ENCODE data around the gene LY9.

Gene LY9

DNA sequence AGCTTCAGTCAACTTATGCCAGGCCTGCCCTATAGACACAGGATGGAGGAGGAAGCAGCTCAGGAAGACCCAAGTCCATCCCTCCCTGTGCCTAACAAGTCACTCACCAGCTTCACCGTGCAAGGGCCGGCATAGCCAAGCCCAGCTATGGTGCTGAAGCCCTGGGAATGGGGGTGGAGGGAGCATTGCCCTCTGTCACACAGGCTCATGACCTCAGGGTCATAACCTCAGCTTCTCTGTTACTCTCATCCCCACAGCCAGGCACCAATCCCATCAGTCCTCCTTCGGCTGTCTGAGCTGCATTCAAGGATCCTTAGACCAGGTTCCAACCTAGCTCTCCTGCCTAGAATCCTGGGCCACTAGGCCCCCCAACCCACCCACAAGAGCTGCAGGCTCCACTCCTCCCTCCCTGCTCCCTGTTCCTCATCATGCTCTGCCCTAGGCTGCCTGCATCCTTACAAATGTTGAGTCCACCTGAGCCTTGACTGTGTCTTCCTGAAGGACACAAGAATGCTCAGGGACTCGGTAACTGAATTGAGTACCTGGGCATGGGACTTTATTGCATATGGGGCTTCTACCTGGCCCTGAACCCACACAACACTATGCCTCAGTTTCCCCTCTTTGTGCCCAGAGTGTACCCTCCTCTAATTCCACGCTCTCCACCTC, 65.0 kb downstream of the LY9 start:
- H3K27ac ChIP-seq: no peak overlapping the region
- TF ChIP-seq, protein P1, sequence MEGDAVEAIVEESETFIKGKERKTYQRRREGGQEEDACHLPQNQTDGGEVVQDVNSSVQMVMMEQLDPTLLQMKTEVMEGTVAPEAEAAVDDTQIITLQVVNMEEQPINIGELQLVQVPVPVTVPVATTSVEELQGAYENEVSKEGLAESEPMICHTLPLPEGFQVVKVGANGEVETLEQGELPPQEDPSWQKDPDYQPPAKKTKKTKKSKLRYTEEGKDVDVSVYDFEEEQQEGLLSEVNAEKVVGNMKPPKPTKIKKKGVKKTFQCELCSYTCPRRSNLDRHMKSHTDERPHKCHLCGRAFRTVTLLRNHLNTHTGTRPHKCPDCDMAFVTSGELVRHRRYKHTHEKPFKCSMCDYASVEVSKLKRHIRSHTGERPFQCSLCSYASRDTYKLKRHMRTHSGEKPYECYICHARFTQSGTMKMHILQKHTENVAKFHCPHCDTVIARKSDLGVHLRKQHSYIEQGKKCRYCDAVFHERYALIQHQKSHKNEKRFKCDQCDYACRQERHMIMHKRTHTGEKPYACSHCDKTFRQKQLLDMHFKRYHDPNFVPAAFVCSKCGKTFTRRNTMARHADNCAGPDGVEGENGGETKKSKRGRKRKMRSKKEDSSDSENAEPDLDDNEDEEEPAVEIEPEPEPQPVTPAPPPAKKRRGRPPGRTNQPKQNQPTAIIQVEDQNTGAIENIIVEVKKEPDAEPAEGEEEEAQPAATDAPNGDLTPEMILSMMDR (IDR thresholded peaks at IDR 0.05): no peak
- TF ChIP-seq ZFX (IDR thresholded peaks at IDR 0.05; ENCODE audit: borderline replicate concordance): no peak

DNA sequence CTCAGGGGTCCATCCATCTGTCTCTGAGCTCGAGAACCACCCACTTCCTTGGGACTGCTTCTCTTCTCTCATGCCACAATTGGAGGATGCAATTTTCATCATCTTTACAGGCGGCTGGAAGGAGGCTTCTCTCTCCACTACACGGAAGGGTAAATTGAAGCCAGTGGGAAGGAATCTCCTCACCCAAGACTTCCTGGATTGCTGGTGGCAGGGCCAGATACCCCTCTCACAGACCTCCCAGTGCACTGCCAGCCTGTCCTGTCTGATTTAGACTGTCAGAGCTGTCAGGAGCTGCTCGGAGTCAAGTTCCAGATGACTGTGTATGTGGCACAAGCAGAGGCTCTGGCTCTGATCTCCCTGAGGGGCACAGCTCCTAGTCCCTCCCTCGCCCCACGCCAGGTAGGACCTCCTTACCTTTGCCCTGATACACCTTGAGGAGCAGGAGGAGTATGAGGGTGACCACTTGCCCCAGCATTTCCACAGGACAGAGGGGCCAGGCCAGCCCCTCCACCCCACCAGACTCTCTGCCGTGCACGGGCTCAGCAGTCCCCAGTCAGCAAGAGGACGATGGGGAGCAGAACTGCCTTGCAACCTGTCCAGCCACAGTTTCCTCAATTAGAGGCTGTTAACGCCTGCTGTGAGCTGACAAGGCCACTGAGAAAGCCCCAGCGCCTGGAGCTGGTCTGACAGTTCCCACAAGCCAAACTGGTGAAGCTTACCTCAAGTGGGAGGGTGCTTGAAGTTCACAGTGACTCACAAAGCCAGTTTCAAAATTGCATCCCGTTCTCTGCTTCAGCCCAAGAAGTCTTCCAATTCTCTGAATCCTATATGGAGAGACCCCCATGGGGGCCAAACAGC, 66.5 kb downstream of the LY9 start, which contains the start of gene CD244:
Gene CD244, minus strand, starts transcription at position 685 of the 858 bp plus-strand sequence. Its CDS starts 210 bp downstream, at position 475.
- TF ChIP-seq ZFX (IDR thresholded peaks at IDR 0.05; ENCODE audit: borderline replicate concordance): no peak
- TF ChIP-seq, protein P1 (IDR thresholded peaks at IDR 0.05): no peak
- H3K27ac ChIP-seq: no peak within 1 kb of the TSS

GRCh38 chr1:160863061-160863773, 67.2 kb downstream of the LY9 start:
- no peak overlapping the region for H3K27ac ChIP-seq
- no peak for TF ChIP-seq ZFX (IDR thresholded peaks at IDR 0.05; ENCODE audit: borderline replicate concordance)
- TF ChIP-seq, protein P1 (IDR thresholded peaks at IDR 0.05): no peak

DNA sequence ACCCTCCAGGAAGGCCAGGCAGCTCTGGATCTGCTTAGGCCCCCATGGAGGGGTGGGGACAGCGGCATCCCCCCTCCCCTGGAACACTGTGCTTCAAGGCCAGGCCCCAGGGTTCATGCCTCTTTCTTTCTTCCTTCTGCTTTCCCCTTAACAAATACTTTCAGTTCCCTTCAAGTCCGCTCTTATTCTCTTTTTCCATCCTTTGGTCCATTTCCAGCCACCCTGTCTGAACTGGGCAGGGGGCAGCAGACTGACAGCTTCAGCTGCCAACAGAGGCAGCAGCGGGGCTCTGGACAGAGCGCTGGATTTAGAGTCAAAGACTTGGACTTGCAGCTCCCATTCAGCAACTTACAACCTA, 67.8 kb downstream of the LY9 start:
- TF ChIP-seq, protein P1 (IDR thresholded peaks at IDR 0.05): no peak
- TF ChIP-seq ZFX (IDR thresholded peaks at IDR 0.05; ENCODE audit: borderline replicate concordance): no peak
- no peak overlapping the region for H3K27ac ChIP-seq

DNA sequence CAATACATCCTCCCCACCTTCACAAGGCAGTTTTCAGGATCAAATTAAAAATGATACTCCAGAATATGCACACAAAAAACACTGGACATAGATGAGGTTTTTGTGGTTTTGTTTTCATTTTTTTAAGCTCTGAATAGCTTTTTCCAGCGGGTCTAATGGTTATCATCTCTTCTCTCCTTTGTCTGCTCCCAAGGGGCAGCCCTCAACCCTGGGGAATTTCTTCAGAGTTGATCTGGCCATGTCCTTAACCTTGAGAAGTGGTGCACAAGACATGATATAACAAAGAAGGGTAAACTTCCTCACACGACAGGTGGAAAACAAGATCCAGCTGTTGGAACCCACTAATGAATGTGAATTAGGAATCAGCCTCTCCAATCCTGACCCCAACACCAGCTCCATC, 68.2 kb downstream of the LY9 start:
- no peak overlapping the region for H3K27ac ChIP-seq
- no peak for TF ChIP-seq ZFX (IDR thresholded peaks at IDR 0.05; ENCODE audit: borderline replicate concordance)
- TF ChIP-seq, protein P1 (IDR thresholded peaks at IDR 0.05): no peak

DNA sequence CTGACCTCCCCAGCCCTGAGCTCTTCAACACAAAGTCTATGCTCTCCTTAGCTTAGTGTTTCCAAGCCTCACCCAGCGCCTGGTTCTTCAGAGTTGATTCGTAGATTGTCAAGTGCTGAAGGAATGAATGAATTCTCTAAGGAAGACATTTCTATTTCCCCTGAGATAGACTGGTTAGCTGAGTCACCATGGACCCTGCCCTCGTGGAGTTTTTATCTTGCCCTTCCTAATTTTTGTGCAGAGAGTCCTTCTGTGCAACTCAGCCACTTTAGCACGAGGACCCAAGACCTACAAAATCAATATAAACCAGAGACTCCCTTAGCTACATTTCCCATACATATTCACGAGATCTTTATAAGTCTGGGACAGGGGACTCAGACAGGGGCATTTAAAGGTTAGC, 69.4 kb downstream of the LY9 start:
- TF ChIP-seq ZFX (IDR thresholded peaks at IDR 0.05; ENCODE audit: borderline replicate concordance): no peak
- TF ChIP-seq, protein P1 (IDR thresholded peaks at IDR 0.05): no peak
- no peak overlapping the region for H3K27ac ChIP-seq
